Nephron progenitor cell (in vitro differentiated cells): Measurements from ENCODE around the gene WDR1.
A peak's percentile ranks its signal among the peaks of the same experiment; 100 is the strongest.

Experiments used
- DNase-seq: peaks from one replicate; pipeline ENCODE4 v3.0.0; 2021
- H3K27ac Mint-ChIP-seq: 2 replicates; pipeline ENCODE4 v1.8.0; 2021; ENCODE audit warnings: mild to moderate bottlenecking, moderate library complexity, mixed read lengths
- H3K27me3 Mint-ChIP-seq: 2 replicates; pipeline ENCODE4 v1.8.0; 2021; ENCODE audit warnings: mild to moderate bottlenecking, low read depth, mixed read lengths; ENCODE audit not compliant: poor library complexity
- H3K36me3 Mint-ChIP-seq: 2 replicates; pipeline ENCODE4 v1.8.0; 2021; ENCODE audit warnings: low read depth, mixed read lengths
- H3K4me1 Mint-ChIP-seq: 2 replicates; pipeline ENCODE4 v1.8.0; 2021; ENCODE audit warnings: mixed read lengths
- H3K4me3 Mint-ChIP-seq: 2 replicates; pipeline ENCODE4 v1.8.0; 2021; ENCODE audit warnings: mild to moderate bottlenecking, moderate library complexity, mixed read lengths
- H3K9me3 Mint-ChIP-seq: 2 replicates; pipeline ENCODE4 v1.8.0; 2021; ENCODE audit warnings: mild to moderate bottlenecking, moderate library complexity, mixed read lengths
- TF ChIP-seq, protein P1 (sequence below): fragments of 200-600 bp; sonication (generic); IDR thresholded peaks from 2 replicates; pipeline ENCODE4 v1.5.0; 2021; ENCODE audit warnings: antibody characterized with exemption

Gene WDR1

DNA sequence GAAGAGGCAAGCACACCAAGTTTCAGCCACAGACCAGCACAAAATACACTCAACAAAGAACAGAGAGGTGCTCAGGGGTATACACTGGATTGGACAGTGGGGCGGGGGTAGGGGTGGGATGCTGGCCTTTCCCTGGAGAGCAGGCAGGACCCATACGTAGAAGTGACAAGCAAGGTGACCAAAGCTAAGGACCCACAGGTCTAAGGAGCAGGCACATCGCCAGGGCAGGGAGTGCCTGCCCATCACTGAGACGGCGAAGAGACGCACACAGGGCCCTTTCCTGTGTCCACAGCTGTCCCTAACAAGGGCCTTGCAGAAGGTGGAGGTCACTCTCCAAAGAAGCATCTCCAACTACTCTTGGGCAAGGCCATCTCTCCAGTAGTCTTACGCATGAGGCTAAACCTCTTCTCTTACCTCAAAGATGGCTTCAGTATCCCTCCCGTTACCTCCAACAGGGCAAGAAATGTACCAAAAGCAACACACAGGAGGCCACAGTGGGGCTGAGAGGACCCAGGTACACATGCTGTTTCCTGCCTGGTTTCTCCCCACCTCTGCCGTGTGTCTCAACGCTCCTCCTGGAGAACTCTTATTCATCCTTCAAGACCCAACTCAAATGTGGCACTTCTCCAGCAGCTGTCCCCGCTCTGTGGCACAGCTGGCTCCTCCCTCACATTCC is 6.5 kb downstream of the WDR1 start:
- H3K4me1 Mint-ChIP-seq, result peaks cover 80% of the 10 kb centered on the region
- no peaks in the 10 kb centered on the region for H3K27me3 Mint-ChIP-seq
- TF ChIP-seq, protein P1, sequence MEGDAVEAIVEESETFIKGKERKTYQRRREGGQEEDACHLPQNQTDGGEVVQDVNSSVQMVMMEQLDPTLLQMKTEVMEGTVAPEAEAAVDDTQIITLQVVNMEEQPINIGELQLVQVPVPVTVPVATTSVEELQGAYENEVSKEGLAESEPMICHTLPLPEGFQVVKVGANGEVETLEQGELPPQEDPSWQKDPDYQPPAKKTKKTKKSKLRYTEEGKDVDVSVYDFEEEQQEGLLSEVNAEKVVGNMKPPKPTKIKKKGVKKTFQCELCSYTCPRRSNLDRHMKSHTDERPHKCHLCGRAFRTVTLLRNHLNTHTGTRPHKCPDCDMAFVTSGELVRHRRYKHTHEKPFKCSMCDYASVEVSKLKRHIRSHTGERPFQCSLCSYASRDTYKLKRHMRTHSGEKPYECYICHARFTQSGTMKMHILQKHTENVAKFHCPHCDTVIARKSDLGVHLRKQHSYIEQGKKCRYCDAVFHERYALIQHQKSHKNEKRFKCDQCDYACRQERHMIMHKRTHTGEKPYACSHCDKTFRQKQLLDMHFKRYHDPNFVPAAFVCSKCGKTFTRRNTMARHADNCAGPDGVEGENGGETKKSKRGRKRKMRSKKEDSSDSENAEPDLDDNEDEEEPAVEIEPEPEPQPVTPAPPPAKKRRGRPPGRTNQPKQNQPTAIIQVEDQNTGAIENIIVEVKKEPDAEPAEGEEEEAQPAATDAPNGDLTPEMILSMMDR, result no peak
- DNase-seq, result no peak
- no peaks in the 10 kb centered on the region for H3K9me3 Mint-ChIP-seq
- H3K36me3 Mint-ChIP-seq, result peaks cover 82% of the 10 kb centered on the region
- no peak overlapping the region for H3K4me3 Mint-ChIP-seq
- H3K27ac Mint-ChIP-seq, result peak overlapping the region; percentile 16

DNA sequence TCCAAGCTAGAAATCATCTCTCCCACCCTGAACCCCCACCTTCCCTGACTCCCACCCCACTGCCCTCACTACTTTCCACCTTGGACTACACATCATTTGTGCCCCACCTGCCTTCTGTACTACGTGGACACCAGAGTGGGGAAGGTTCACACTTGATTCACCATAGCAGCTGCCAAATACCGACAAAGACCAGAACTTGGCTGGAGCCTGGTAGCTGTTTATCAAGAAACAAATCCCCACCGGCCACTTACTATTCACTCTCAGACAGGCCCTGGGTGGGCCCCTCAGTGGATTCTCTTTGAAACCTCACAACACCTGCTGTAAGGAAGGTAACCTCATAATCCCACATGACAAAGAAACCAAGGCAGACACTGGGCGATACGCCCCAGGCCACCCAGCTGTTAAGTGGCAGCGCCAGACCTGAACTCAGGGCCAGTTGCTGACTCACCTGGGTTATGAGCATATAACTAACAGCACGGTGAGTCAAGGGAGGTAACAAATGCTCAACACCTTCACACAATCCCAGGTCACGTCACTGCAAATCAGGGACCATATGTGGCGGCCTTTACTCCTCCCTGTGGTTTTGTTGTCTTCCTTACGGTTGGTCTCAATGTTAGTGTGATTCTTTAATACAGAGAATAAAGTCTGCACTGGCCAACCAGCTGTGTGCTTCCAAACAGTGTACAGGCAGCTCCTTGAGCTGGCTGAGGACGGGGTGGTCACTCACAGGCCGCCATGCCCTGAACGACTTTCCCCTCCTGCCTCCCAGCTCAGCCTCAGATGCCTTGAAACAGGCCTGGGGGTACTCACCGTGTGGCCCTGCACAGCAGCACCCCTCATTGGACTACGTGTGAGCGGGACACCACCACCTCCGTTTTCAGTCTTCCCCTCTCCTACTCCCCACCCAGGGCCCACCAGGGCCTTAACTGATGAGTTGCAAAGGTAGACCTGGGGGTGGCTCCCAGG is 7.5 kb downstream of the WDR1 start:
- peaks cover 80% of the 10 kb centered on the region for H3K4me1 Mint-ChIP-seq
- no peaks in the 10 kb centered on the region for H3K27me3 Mint-ChIP-seq
- peak overlapping the region; percentile 16 for H3K27ac Mint-ChIP-seq
- no peak overlapping the region for H3K4me3 Mint-ChIP-seq
- peaks cover 78% of the 10 kb centered on the region for H3K36me3 Mint-ChIP-seq
- H3K9me3 Mint-ChIP-seq, result no peaks in the 10 kb centered on the region
- DNase-seq, result no peak
- TF ChIP-seq, protein P1, result no peak

DNA sequence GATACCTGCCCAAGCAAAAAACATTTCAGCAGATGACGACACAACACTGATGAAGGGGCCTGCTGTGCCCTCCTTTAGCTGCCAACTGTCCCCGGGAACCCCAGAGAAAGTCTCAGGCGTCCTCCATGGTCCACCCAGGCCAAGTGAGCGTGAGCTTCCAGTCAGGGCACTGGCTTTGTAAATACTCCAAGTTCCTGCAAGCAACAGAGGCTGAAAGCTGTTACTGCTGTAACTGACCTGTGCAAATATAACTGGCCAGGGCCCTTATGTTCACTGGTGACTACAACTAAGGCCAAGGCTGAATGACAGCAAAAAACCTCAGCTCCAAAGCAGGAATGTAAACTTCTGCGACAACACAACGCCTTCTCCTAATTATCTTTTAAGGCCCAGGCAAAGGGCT is 8.2 kb downstream of the WDR1 start:
- H3K27ac Mint-ChIP-seq, result no peak overlapping the region
- no peaks in the 10 kb centered on the region for H3K27me3 Mint-ChIP-seq
- H3K4me1 Mint-ChIP-seq, result peaks cover 80% of the 10 kb centered on the region
- H3K4me3 Mint-ChIP-seq, result no peak overlapping the region
- DNase-seq, result no peak
- peaks cover 74% of the 10 kb centered on the region for H3K36me3 Mint-ChIP-seq
- TF ChIP-seq, protein P1, result no peak
- H3K9me3 Mint-ChIP-seq, result no peaks in the 10 kb centered on the region

DNA sequence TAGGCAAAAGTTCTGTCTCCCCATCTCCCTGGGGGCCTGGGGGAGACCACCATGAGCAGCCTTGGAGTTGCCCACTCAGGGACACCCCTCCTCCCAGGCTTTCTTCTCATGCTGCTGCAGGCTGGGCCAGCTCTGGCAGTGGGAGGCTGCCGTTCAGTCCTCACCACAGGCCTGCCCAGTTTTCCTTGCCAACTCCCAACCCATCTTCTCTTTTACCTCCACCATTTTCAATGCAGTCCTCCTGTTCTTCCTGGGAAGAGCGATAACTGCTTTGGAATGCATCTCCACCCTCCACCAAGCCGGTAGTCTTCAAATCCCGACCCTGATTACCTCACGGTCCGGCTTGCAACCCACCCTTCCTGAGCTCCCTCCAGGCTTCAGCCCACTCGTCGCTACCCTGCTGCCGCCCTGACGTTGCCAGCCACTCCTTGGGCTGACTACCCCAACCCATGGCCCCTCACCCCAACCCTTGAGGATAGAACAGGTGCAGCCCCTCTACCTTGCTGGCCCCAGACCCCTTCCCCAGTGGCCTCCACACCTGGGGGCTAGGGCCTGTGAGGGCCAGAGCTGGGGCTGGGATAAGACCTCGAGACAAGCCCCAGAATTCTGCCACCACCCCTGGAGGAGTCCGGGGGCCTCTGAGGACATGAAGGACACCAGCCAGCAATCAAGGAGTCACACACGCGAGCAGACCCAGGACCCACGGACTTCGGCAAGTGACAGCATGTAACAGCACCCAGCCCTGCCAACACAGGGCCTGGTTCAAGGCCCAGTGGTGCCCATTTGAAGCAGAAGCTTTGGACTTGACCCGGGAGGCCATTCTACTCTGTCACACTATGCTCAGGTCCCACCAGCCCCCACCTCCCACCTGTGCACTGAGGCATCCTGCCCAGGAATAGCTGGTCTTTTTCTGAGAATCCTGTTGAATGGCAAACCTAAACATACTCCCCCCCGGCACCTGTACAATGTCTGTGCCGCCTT is 9.2 kb downstream of the WDR1 start:
- H3K9me3 Mint-ChIP-seq, result no peaks in the 10 kb centered on the region
- H3K4me1 Mint-ChIP-seq, result peaks cover 87% of the 10 kb centered on the region
- H3K27ac Mint-ChIP-seq, result peak overlapping the region; percentile 77
- no peaks in the 10 kb centered on the region for H3K27me3 Mint-ChIP-seq
- H3K4me3 Mint-ChIP-seq, result no peak overlapping the region
- TF ChIP-seq, protein P1, result no peak
- H3K36me3 Mint-ChIP-seq, result peaks cover 73% of the 10 kb centered on the region
- no peak for DNase-seq

DNA sequence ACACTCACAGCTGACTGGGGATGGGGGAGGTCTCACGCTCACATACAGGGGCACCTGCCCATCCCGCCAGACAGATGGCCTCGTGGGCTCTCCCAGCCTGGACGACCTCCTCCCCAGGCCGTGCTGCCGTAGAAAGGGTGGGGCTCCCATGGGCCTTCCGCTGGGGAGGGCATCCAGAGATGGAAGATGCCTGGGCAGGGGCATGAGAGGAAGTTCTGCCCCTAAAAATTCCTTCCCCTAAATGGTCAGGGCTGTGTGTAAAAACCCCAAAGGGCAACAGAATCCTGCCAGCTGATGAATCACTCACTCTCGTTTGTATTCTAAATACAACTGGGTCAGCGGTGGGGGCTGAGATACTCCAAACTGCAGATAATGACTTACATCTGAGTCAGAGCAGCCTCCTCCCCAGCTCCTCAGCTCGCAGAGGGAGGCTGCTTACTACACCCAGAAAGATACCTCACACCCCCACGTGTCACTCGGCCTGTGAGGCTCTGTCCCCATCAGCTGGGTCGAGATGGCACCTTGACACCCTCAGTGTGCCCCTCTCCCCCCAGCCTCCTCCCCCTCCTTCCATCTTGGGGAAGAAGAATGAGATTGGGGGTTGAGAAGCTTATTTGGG is 10.1 kb downstream of the WDR1 start:
- Mint-ChIP-seq H3K4me1 (peaks cover 90% of the 10 kb centered on the region), H3K27ac (peak overlapping the region; percentile 77), H3K9me3 (no peaks in the 10 kb centered on the region), H3K4me3 (no peak overlapping the region), H3K36me3 (peaks cover 73% of the 10 kb centered on the region), H3K27me3 (no peaks in the 10 kb centered on the region)
- DNase-seq, result no peak
- TF ChIP-seq, protein P1, result no peak
